Endodermal cell (in vitro differentiated cells): ENCODE results near the gene RPL18. TPM values are rescaled to one million over a fixed set of nuclear protein-coding genes. Genes with fewer than 3 reads are reported as not detected.

ENCODE experiments used
- DNase-seq: peaks from one replicate; pipeline ENCODE4 v3.0.0-alpha.2; 2017
- H3K27ac ChIP-seq: 2 replicates; pipeline ENCODE4 v1.5.1; 2013; ENCODE audit warnings: mild to moderate bottlenecking, low read depth, low read length, moderate library complexity
- H3K27me3 ChIP-seq: 2 replicates; pipeline ENCODE4 v1.6.1; 2013; ENCODE audit warnings: mild to moderate bottlenecking, low read length, moderate library complexity; ENCODE audit not compliant: insufficient read depth, control insufficient read depth, poor library complexity, severe bottlenecking
- H3K36me3 ChIP-seq: 2 replicates; pipeline ENCODE4 v1.7.0; 2013; ENCODE audit warnings: mild to moderate bottlenecking, low read length, moderate library complexity; ENCODE audit not compliant: control insufficient read depth, insufficient read depth
- H3K4me1 ChIP-seq: one replicate; pipeline ENCODE4 v1.7.0; 2013; ENCODE audit warnings: low read length; ENCODE audit not compliant: control insufficient read depth, insufficient read depth
- H3K4me3 ChIP-seq: 2 replicates; pipeline ENCODE4 v1.5.1; 2013; ENCODE audit warnings: mild to moderate bottlenecking, low read length, moderate library complexity
- H3K9ac ChIP-seq: 2 replicates; pipeline ENCODE4 v1.6.1; 2013; ENCODE audit warnings: mild to moderate bottlenecking, low read length, moderate library complexity; ENCODE audit not compliant: poor library complexity, severe bottlenecking; ENCODE audit errors: extremely low read depth
- H3K9me3 ChIP-seq: 2 replicates; pipeline ENCODE4 v1.6.1; 2013; ENCODE audit warnings: mild to moderate bottlenecking, low read length, moderate library complexity; ENCODE audit not compliant: control insufficient read depth
- H3K27ac Mint-ChIP-seq: 2 replicates; pipeline ENCODE4 v1.8.0; 2020; ENCODE audit warnings: mixed read lengths
- H3K27me3 Mint-ChIP-seq: 2 replicates; pipeline ENCODE4 v1.8.0; 2021; ENCODE audit warnings: mild to moderate bottlenecking, mixed read lengths; ENCODE audit not compliant: insufficient read depth
- H3K36me3 Mint-ChIP-seq: 2 replicates; pipeline ENCODE4 v1.8.0; 2020; ENCODE audit warnings: low read depth, mixed read lengths
- H3K4me1 Mint-ChIP-seq: 2 replicates; pipeline ENCODE4 v1.8.0; 2020; ENCODE audit warnings: mixed read lengths
- H3K4me3 Mint-ChIP-seq: 2 replicates; pipeline ENCODE4 v1.8.0; 2020; ENCODE audit warnings: mild to moderate bottlenecking, moderate library complexity, mixed read lengths
- H3K9me3 Mint-ChIP-seq: 2 replicates; pipeline ENCODE4 v1.8.0; 2020; ENCODE audit warnings: mild to moderate bottlenecking, mixed read lengths
- CTCF ChIP-seq: fragments of 200-600 bp; sonication (generic); conservative IDR thresholded peaks from 2 replicates; pipeline ENCODE4 v1.5.0; 2021; ENCODE audit warnings: antibody characterized with exemption, mild to moderate bottlenecking
- WGBS, 2 experiments: methylation state at CpG; one replicate each; pipeline versions ENCODE4 v1.1.5 to v1.1.7; 2013; ENCODE audit warnings: missing lambda C conversion rate in 2 of 2, mixed read lengths in 1 of 2; ENCODE audit not compliant: insufficient coverage in 1 of 2, insufficient read length in 1 of 2; 5-methylcytosine and 5-hydroxymethylcytosine counted together
- total RNA-seq, 2 donors: library from RNA; stranded (reverse); fragmentation: NEBNext Ultra II Directional in 1 of 2; extraction: Animal tissue kit (Norgen Biotek cat#: 25700) in 1 of 2; gene quantifications; 2 replicates in 1 of 2; 3 replicates in 1 of 2; pipeline ENCODE4 v1.2.1, GENCODE V29; 2021

The RPL18 gene
- total RNA-seq, 2 donors from 2014 or later = 1,531 to 1,574 TPM

DNA sequence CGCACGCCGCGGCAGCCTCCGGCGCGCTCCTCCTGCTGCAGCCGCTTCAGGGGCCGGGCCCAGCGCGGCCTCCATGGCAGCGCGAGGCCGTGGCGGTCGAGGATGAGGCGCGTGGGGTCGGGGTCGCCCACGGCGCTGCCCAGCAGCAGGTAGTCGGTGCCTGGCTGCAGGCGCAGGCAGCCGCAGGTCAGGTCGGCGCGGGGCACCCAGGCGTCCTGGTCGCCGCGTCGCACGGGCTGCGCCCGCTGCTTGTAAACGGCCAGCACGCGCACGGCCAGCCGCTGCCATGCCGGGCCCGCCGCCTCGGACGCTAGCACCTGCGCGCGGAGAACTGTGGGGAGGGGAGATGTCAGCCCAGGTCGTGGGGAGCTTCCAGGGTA, 42.7 kb upstream of the RPL18 start:
- no peaks in the 10 kb centered on the region for H3K27me3 ChIP-seq
- no peak for TF ChIP-seq CTCF
- peaks cover 6% of the 10 kb centered on the region for H3K9me3 Mint-ChIP-seq
- no peaks in the 10 kb centered on the region for H3K9me3 ChIP-seq
- no peak overlapping the region for H3K4me3 ChIP-seq
- H3K27me3 Mint-ChIP-seq = peaks cover 9% of the 10 kb centered on the region
- no peak overlapping the region for H3K4me3 Mint-ChIP-seq
- no peaks in the 10 kb centered on the region for H3K36me3 ChIP-seq
- no peak overlapping the region for H3K27ac ChIP-seq
- H3K9ac ChIP-seq = no peak overlapping the region
- no peaks in the 10 kb centered on the region for H3K4me1 ChIP-seq
- WGBS, 2 experiments = 96 to 100% methylated on average over 24 to 50 of the region's 50 CpGs
- H3K36me3 Mint-ChIP-seq = no peaks in the 10 kb centered on the region
- no peak for DNase-seq
- H3K4me1 Mint-ChIP-seq = peaks cover 4% of the 10 kb centered on the region
- no peak overlapping the region for H3K27ac Mint-ChIP-seq

DNA sequence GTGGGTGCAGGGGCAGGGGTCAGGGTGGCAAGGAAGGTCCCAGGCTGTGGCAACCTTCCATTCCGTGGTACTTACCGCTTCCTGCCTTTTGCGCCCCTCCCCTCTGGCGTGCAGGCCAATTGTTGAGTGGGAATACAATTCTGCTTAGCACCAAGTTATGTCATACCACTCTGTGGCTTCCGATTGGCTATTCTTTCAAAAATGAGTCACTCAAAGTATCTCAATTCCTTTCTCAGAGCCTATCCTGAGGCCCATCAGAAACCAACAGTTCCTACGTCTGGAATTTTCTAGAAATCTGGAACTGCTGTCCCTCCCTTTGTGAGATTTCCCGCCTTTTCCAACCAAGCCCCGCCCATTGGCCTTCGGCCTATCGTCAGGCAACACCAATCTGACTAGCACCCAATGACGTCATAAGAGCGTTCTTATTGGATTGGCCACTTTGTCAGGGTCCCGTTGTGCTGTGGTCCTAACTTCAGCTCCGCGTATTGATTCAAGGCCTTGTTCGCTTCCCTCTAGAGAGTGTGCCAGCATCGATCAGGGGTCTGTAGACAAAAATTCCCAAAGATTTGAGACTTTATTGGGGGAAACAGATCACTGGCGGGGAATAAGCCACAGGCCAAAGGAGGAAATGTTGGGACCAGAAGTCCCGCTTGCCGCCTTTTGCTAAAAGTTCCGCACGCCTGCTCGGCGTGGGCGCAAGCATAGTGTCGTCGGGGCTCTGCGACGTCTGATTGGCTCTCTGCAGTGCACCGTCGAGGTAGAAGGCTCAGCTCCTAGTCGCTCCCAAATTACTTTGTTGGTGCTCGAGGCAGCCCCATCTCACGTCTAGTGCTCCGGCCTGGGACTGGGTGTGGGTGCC, 42.1 kb upstream of the RPL18 start:
- no peak for TF ChIP-seq CTCF
- 90 to 91% methylated on average over 33 to 35 of the region's 35 CpGs for WGBS, 2 experiments
- no peaks in the 10 kb centered on the region for H3K9me3 ChIP-seq
- Mint-ChIP-seq H3K27me3 (peaks cover 9% of the 10 kb centered on the region), H3K4me3 (no peak overlapping the region), H3K4me1 (peaks cover 6% of the 10 kb centered on the region), H3K27ac (peak overlapping the region; percentile 86), H3K9me3 (peaks cover 6% of the 10 kb centered on the region), H3K36me3 (no peaks in the 10 kb centered on the region)
- H3K4me1 ChIP-seq = no peaks in the 10 kb centered on the region
- peak; percentile 86 for DNase-seq
- H3K36me3 ChIP-seq = no peaks in the 10 kb centered on the region
- no peaks in the 10 kb centered on the region for H3K27me3 ChIP-seq
- H3K9ac ChIP-seq = no peak overlapping the region
- no peak overlapping the region for H3K27ac ChIP-seq
- no peak overlapping the region for H3K4me3 ChIP-seq

DNA sequence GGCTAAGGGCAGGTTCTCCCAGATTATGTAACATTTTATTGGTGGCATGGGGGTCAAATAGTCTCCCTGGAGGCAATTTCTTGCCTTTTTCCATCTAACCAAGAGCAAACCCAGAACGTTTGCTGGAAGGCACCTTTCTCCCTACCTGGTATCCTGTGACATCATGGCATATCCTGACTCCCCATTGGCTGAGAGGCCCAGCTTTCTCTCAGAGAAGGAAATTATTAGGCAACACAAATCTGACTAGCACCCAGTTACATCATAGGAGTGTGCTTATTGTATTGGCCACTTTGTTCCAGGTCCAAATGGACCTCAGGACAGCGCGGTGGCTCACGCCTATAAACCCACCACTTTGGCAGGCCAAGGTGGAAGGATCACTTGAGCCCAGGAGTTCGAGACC, 40.8 kb upstream of the RPL18 start:
- H3K4me1 ChIP-seq = no peaks in the 10 kb centered on the region
- Mint-ChIP-seq H3K4me1 (peaks cover 7% of the 10 kb centered on the region), H3K9me3 (peaks cover 6% of the 10 kb centered on the region), H3K4me3 (no peak overlapping the region), H3K27ac (no peak overlapping the region), H3K36me3 (no peaks in the 10 kb centered on the region), H3K27me3 (peaks cover 9% of the 10 kb centered on the region)
- no peaks in the 10 kb centered on the region for H3K36me3 ChIP-seq
- H3K9me3 ChIP-seq = no peaks in the 10 kb centered on the region
- H3K4me3 ChIP-seq = no peak overlapping the region
- WGBS, 2 experiments = 91 to 93% methylated on average over 5 of the region's 5 CpGs
- TF ChIP-seq CTCF = no peak
- H3K27ac ChIP-seq = no peak overlapping the region
- no peaks in the 10 kb centered on the region for H3K27me3 ChIP-seq
- H3K9ac ChIP-seq = no peak overlapping the region
- DNase-seq = no peak
